ENCODE measurements around the gene ADAM11. TPM values are rescaled to one million over a fixed set of nuclear protein-coding genes. Genes with fewer than 3 reads are reported as not detected.
"Not testable (repeated sequence)": the region's sequence is repeated elsewhere in the genome, so short reads cannot be mapped to it uniquely, and the experiment has no call there.

Gene ADAM11
- polyA plus RNA-seq, 10 donors = 1.4 to 3.6 (median 1.7) TPM

DNA sequence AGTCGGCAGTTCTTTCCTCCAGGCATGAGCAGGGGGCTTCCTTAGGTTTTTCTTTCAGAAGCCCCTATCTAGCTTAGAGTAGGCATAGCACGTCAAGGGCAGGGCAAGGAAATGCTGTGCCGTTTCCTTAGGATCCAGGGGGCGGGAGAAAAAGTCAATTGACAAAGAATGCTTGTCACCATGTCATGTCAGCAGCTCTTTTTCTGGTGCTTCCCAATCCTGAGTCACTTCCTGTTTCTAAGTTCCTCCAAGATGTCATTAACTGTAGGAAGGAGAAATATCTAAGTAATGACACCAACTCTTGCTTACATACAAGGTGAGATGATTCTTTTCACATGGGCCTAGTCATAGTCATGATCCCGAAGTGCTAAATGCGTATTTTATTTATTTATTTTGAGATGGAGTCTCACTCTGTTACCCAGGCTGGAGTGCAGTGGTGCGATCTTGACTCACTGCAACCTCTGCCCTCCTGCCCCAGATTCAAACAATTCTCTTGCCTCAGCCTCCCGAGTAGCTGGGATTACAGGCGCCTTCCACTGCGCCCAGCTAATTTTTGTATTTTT lies 36.1 kb downstream of the ADAM11 start:
- peak in 2 of 3 donors; percentile 70 to 89 for DNase-seq

DNA sequence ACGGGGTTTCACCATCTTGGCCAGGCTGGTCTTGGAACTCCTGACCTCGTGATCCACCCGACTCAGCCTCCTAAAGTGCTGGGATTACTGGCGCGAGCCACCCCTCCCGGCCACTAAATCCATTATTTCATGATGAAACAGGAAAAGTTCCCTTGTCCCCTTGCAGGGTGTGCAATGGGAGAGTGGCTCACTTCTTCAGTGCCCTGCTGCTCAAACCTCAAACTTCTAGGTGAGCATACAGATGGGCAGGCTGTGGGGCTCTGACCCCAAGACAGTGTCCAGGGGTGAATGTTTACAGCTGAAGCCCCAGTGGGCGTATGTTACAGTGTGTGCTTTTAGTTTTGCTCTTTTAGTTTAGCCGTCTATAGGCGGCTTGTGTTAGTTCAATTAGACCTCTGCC lies 36.6 kb downstream of the ADAM11 start:
- DNase-seq = no peak

DNA sequence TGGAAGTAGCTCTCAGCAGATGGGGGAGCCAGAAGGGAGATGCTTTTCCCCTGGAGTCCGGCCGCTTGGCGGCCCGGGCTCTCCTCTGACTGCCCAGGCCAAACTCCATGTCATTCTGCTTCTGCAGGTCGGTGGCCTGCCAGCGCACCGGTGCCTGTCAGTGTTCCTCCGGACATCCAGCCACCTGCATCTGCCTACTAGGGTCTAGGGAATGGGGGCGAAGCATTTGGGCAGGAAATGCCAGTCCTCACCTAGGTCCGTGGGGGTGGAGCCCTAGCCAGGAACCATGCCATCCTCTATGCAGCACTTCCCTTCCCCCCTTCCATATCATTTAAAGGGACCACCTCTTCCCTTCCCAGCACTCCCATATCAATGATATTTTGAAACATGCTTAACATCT lies 37.1 kb downstream of the ADAM11 start:
- DNase-seq = no peak

DNA sequence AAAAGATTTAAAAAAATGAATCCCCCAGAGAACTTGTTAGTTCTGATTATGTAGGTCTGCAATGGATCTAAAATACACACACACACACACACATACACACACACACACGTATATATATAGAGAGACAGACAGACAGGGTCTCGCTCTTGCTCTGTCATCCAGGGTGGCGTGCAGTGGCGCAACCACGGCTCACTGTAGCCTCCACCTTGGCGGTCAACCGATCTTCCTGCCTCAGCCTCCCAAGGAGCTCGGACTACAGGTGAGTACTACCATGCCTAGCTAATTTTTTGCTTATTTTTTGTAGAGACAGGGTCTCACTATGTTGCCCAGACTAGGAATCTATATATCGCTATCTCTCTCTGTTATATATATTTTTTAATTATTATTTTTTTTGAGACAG lies 37.9 kb downstream of the ADAM11 start:
- no peak for DNase-seq

DNA sequence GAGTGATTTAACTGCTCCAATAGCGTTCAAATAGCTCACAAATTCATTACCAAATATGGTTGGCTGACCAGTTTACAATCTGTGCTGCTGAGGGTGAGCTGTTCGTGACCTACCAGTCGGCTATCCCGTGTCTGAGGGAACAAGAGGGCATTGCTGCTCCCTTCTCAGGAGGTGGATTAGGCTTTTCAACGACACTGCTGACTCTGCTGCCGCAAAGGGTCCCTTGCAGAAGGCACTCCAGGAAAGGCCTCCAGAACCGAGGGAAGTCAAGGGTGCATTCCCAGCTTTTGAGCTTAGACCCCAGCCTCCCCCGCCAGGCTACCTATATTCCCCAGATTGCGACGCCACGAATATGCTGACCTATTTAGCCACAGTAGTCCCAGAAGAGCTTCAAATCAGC lies 39.0 kb downstream of the ADAM11 start:
- no peak for DNase-seq

DNA sequence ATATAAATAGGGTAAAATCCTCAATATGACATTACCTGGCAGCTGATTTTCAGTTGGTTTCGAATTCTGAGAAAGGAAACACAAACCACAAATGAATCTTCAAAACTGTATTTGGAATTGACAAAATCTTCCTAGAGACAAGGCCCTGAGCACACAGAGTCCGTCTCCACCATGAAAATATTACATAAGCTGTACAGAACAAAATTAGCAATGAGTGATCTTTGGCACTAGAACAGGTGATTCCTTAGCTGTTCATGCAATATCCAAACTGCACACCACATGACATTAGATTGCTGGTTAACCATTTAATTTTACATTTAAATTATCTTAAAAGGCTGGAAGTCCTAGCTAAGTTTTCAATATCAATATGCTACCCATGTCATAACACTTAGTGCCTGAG lies 39.6 kb downstream of the ADAM11 start:
- DNase-seq = no peak

DNA sequence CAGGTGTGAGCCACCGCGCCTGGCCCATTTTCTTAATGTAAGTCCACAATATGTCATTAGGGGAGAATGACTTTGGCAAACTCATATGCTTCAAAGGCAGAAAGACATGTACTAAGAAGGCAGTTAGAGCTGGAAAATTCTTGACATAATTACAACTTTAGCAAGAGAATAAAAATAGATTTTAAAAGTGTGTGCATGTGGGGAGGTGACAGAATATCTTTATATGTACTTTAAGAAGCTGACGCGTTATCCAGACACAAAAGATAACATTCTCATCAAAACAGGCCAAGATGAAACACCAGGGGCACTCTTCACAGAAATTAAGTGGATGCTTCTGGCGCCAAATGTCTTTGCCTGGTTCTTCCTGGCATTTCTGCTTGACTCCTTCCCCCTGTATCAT lies 43.1 kb downstream of the ADAM11 start:
- DNase-seq = no peak

DNA sequence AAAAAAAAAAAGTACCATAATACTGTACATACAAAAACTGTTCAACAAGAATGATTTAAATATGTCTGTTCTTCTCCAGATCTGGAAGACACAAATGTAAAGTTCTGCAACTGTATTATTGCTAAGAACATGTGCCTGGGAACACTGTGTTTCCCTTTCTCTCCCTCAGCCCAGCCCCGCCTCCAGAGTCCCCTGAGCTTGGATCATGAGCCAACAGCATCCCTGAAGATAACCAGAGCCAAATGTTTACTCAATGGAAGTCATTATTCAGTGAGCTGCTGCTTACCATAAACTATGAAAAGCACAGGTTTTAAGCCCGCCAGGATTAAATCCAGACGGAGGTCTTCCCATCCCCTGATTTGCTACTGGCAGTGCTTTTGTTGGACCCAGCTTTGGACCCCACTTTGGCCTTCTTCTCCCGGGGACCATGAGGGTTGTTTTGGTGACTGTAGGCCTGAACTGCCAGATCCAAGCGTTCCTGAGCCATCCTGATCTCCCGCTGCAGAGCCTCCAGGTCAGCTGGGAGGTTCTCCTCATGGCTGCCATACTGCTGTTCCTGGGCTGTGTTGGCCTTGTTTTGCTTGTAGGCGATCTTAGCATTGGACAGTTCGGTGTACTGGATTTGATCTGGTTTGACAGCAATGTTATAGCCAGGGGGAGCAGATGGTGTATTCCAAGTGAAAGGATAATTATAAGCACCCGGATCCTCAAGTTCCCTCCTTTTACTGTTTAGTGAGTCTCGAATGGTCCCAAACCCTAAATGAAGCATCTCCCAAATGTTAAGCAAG lies 45.7 kb downstream of the ADAM11 start:
- peak in 2 of 3 donors; percentile 54 to 85 for DNase-seq

DNA sequence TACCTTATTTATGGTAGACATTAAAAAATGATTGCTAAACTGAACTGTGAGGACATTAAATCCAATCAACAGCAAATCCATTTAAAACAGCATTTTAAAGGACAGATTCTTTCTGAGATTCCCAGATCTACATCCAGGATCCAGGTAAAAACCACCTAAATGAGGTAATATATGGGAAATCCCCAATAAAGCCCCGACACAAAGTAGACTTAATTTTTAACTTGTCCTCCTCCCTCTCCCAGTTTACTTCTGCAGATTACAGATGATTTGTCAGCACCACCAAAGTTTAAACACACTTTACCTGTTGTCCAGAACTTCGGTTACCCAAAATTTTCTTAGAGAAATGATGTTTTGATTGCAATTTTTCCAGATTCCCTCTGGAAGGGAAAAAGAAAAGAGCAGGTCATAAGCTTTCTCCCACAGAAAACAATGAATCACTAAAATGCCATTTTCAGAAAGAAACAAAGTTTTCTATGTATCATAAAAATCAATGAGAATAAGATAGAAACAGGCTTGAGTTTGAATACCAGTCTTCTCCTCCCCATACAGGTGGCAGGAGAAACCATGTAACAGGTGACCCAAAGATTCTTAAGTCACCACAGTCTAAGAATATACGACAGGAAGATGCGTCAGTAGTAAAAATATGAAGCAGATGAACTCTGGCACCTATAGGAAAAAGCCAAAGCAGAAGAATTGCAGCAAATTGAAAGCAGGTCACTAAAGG lies 48.5 kb downstream of the ADAM11 start:
- DNase-seq = no peak

DNA sequence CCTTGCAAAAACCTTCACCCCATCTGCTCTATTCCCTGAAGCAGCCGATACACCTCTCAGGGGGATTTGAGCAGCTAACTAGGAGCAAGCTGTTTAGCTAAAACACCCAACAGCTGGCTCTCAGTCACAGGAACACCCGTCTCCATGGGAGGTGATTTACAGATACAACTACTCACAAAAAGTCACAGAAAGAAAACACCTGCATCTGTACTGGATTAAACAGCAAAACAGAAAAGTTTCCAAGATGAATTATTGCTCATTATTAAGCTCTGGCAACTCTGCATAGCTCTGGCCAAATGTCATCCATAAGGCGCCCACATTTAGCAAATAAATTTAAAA lies 49.0 kb downstream of the ADAM11 start:
- peak in 1 of 3 donors; percentile 26 for DNase-seq

DNA sequence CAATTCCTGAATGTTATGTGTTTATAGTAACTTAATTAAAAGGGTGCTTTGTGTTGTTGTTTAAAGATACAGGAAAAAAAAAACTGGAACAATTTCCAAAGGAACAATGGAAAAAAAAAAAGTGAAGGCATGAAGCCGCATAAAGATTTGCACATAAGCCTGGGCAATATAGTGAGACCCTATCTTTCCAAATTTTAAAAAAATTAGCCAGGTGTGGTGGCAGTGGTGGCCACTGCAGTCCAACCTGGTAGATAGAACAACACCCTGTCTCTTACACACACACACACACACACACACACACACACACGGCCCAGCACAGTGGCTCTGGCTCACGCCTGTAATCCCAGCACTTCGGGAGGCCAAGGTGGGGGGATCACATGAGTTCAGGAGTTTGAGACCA lies 49.4 kb downstream of the ADAM11 start:
- no peak for DNase-seq

DNA sequence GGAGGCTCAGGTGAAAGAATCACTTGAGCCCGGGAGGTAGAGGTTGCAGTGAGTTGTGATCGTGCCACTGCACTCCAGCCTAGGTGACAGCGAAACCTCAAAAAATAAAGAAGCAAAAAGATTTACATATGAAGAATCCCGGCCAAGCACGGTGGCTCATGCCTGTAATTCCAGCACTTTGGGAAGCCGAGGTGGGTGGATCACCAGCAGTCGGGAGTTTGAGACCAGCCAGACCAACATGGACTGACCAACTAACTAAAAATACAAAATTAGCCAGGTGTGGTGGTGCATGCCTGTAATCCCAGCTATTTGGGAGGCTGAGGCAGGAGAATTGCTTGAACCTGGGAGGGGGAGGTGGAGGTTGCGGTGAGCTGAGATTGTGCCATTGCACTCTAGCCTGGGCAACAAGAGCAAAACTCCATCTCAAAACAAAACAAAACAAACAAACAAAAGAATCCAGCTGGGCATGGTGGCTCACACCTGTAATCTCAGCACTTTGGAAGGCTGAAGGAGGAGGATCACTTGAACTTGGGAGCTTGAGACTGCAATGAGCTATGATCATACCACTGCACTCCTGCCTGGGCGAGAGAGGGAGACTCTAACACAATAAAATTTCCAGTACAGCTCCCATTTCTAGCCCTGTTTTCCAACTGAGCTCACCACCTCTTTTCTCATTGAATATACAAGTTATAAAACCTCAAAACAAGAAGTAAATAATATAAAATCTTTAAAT lies 50.0 kb downstream of the ADAM11 start:
- not testable (repeated sequence) for DNase-seq

DNA sequence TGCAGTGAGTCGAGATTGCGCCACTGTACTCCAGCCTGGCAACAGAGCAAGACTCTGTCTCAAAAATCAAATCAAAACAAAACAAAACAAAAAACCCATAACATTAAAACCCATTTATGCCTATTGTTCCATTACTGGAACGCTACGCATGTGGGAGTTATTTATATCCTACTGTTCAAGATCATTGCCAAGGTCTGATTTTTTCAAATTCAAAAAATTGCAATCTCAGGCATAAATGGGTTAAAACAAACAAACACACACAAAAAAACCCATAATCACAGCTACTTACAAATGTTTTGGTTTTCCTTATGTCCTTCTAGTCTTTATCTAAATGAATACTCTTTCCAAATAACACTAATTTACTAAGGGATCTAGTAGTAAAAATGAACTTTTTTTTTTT lies 53.5 kb downstream of the ADAM11 start:
- no peak for DNase-seq

DNA sequence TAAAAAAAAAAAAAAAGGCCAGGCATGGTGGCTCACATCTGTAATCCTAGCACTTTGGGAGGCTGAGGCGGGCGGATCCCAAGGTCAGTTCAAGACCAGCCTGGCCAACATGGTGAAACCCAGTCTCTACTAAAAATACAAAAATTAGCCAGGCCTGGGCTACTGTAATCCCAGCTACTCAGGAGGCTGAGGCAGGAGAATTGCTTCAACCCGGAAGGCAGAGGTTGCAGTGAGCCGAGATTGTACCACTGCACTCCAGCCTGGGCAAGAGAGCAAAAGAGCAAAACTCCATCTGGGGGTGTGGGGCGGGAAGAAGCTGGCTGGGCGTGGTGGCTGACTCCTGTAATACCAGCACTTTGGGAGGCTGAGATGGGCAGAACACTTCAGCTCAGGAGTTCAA lies 59.7 kb downstream of the ADAM11 start:
- not testable (repeated sequence) for DNase-seq

DNA sequence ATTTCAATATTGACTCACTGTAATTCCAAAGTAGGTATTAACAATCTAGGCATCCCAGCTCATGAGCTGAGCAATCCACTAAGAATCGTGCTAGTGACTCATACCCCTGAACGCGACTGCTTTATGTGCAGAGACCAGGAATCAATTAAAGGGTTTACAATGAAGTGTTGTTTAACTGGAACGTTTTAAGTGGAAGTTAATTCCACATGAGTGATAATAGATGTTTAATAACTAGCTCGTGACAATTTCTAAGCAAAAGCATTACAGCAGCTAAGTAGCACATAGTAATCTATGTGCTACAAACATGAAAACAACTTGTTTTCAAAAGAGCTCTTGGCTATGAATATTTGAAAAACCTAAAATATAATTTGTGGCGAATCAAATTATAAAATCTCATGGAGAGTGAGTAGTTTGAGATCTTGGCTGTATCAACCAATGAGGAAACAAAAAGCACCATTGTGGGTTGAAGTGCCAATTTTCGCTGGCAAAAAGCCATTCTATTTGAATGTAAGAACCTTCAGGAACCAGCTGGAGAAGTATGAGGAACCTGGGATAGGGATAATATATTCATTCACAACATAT lies 61.9 kb downstream of the ADAM11 start:
- peak in 1 of 3 donors; percentile 80 for DNase-seq

DNA sequence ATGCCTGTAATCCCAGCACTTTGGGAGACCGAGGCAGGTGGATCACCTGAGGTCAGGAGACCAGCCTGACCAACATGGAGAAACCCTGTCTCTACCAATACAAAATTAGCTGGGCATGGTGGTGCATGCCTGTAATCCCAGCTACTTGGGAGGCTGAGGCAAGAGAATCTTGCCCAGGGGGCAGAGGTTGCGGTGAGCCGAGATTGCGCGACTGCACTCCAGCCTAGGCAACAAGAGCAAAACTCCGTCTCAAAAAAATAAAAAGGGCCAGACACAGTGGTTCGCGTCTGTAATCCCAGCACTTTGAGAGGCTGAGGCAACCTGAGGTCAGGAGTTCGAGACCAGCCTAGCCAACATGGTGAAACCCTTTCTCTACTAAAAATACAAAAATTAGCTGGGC lies 66.4 kb downstream of the ADAM11 start:
- not testable (repeated sequence) for DNase-seq

DNA sequence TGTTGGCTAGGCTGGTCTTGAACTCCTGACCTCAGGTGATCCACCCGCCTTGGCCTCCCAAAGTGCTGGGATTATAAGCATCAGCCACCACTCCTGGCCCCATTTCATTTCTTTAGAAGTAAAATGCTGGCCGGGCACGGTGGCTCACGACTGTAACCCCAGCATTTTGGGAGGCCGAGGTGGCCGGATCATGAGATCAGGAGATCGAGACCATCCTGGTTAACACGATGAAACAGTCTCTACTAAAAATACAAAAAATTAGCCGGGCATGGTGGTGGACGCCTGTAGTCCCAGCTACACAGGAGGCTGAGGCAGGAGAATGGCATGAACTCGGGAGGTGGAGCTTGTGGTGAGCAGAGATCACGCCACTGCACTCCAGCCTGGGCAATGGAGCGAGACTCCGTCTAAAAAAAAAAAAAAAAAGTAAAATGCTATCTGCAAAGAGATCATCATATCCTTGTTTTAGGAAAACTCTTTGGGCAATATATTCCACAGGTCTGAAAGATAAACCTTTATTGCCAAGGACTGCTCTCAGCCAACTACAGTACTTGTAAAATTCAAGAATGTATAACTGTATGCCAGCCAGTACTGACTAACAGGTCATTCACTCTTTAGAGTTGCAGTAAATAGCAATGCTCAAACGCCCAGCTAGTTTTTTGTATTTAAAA lies 67.5 kb downstream of the ADAM11 start:
- DNase-seq = no peak

DNA sequence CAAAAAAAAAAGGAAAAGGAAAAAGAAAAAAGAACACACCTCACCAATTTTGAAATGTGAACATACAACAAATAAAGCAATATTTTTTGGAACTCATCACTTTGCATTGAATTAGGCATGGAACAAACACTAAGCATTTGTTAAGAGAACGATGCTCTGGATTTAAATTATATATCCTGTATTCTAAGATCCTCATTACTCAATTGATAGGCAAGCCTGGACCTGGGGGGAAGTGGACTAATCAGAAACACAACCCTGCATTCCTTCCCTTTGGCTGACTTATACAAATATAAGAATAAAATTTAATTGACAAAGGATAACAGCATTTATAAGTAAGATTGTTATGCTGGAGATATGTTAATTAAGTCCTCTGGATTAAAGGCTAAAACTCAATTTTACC lies 69.1 kb downstream of the ADAM11 start:
- no peak for DNase-seq

DNA sequence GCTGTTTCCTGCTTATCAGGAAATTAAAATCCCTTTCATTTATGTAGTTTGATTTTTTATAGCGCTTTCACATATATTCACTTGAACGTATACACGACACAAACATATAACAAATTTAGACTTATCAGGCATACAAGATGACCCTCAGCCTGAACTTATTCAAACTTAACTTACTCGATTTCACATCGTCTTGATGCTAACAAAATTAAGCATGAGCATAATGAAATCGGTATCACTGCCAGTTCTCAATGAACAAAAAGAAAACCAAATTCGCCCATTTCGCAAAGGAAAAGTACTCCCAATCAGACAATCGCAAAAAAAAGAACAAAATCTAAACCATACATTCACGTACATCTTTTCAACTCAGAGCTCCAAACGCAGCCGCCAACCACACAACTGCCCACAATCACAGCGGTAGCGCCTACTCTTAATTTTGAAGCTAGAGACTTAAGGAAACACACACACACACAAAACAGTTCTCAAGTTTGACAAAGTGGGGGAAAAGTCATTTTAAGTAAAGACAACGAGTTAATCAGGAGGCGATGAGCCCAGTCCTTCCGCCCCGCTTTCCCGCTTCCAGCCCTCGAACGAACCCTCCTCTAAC lies 70.2 kb downstream of the ADAM11 start:
- DNase-seq = peak in 1 of 3 donors; percentile 44

DNA sequence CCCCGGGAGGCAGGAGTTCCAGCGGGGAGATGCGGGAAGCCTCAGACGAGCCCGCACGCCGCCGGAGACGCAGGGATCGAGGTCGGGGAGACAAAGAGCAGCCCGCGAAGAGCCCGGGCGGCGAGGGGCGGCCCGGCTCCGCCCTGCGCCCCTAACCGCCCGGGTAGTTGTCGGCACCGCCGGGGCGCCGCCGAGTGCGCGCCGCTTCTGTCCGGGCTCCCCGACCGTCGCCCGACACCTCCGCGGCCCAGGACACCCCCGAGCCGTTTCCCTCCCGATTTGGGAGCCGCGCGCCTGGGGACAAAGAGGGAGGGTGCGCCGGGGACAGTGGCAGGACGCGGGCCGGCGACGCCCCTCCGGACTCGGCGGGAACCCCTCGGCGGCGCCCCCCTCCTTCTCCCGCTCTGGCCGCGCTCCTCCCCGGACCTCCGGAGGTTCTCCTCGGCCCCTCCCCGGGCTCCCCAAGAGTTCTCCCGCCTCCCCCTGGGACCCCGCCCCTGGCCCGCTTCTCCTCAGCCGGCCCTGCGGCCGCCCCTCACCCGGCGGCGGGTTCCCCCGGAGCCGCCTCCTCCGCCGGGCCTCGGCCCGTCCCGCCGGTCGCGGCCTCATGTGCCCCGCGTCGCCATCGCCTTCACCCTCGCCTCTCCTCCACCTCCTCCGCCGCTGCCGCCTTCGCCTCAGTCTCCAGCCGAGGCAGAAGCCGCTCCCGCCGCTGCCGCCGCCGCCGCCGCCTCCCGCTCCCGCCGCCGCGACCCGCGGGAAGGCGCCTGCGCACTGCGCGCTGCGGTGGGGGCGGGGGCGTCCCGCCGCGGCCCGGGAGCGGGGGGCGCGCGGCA lies 71.0 kb downstream of the ADAM11 start, which contains the start of gene GJC1:
TSS of gene GJC1 (minus strand) at position 765 of the 836 bp plus-strand sequence. CDS start 24,470 bp downstream, outside the sequence.
- DNase-seq = peak in 2 of 3 donors; percentile 40 to 73

All from muscle of back (tissue), 11 donors.